ENCODE results near the gene ZFPM1.

- TF ChIP-seq YY1 (IDR thresholded peaks at IDR 0.05; ENCODE audit: insufficient read depth, insufficient read length) (no peak), ZNF274 (IDR thresholded peaks at IDR 0.05; ENCODE audit: low read depth, low read length) (no peak)
These were observed 50.3 kb downstream of the ZFPM1 start for GRCh38 chr16:88503374-88503770.
